ENCODE results near the gene OPCML.

GRCh38 chr11:132590986-132591385, 941.3 kb downstream of the OPCML start:
- TF ChIP-seq POLR2AphosphoS5 (IDR thresholded peaks at IDR 0.05) = no peak
- TF ChIP-seq CTCF (IDR thresholded peaks at IDR 0.05) = no peak

Measured in transverse colon (tissue), 4 donors.